ENCODE data around the gene DCP1B.

Gene DCP1B

DNA sequence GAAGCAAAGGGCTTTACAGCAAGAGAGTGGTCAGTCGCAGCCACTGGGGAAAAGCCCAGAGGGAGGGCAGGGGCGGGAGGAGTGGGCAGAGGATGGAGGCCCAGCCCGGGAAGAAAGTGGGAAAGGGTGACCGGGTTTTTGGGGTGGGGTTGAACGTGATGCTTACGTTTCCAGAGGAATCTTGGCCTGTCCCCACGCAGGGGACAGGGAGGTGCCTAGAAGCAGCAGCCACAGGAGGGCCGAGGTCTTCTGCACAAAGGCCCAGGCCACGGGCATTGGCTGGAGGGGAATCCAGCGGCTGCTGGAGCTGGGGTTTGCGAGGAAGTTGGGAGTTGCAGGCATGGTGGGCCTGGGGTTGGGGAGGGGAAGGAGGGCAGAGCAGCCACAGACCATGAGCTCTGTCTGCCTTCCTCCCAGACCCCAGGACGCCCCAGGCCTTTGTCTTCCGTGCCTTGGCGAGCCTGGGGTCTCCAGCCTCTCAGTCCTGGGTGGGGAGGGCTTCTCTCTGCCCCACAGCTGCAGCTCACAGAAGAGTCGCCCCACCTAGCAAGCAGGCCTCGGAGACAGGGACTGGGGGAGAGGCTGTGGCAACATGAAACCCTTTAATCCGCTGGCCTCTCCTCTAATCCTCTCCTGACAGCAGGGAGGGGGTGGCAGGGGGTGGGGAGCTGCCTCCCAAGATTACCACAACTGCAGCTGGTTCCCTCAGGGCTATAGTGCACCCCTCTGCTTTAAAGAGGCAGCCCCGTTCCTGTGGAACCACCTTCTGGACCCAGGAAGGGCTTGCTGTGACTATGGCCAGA, 86.0 kb downstream of the DCP1B start, which contains the start of gene CACNA2D4:
TSS of gene CACNA2D4 (minus strand) at position 572 of the 803 bp plus-strand sequence. CDS start at position 393, 179 bp downstream.
- no peak for DNase-seq

DNA sequence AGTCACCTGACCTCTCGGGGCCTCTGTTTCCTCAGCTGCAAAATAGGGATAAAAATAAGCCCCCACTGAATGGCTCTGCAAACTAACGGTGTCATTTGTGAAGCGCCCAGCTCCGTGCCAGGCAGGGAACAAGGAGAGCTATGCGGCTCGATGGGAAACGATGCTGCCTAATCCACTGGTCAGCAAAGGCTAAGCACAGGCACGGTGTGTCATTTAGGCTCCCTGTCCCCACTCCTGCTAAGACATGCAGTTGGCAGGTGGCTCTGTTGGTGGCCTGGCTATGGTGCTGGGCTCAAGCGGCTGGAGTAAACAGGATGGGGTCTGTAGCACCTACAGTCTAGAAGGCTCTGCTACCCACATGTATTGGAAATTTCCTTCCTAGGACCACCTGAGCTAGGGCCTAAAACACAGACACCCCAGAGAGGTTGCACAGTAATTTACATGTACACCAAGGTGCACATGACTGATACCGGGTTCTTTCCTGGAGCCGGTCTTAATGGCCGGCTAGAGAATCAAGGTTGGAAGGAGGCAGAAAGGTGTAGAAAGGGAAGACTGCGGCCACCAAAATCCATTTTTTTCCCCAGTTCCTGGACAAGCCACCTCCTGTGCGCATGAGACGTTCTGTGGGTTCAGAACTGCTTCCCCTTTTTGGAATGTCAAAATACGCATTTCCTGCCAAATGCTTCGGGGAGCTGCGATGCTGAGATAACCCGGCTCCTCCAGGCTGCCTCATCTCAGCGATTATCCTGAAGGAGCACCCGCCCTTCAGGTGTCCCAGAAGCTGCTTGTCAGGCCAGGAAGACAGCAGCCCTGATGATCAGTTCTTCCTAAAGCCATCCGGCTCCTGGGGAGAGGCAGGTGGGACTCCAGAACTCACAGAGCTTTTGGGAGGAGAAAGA, 86.8 kb downstream of the DCP1B start:
- no peak for DNase-seq

DNA sequence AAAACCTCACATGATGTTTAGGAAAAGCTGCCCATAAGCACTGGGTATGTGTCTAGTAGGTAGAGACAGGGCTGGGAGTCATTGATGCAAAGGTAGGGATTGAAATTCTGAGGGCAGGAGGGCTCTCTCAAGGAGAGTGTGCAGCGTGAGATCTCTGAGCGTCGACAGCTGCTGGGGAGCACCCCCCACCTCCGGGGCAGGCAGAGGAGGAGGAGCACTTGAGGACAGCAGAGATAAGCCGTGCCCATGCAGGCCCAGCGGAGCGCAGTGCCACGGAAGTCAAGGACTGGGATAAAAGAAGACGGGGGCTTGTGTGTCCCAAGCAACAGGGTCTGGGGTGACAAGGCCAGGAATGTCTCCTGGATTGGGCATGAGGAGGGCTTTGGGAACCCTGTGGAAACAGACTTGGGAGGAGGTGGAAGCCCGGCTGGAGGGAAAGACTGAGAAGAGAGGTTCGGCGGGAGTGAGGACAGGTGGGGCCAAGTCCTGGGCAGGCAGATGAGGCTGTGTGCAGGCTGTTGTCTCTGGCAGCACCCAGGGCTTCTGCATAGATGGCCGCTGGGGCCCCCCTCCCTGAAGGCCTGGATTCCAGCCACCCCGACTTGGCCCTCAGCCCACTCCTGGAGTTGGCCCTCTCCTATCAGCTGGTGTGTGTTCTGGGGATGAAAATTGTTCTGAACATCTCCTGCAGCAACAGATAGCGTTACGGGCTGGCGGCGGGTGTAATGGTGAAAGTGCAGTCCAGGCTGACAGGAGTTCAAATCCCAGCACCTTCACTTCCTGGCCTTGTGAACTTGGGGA, 87.7 kb downstream of the DCP1B start:
- no peak for DNase-seq

DNA sequence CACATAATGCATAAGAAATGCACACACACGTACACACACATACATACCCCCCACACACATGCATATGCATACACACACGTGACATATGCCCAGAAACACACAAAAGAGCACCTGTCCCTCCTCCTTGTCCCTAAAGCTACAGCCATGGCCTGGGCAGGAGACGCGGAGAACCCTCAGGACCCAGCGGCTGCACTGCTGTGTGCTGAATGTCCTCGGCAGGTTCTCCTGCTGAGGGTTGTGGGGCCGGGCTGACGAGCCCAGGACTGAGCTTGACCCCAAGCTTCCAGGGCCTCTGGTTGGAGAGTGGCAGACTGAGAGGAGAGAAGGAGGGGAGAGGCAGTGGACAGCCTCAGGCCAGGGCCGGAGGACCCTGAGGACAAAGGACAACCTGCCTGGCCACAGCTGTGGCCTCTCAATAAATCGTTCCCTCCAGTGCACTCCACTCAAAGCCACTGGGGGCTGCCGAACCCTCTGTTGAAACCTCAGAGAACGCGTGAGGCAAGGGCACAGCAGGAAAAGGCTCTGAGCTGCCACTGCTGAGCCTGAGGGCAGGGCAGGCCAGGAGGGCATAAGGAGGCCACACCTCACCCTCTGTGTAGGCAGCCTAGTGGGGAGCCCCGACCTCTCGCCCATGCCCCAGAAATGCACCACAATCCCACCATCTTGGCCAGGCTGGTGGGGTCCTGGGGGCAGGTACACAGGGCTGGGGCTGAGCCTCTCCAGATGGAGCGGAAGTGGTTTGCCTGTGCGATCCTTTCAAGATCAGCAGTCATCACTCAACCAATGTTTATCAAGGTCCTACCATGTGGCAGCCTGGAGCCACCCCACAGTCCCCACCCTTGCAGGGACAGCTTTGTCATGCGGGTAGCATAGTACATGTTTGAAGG, 88.9 kb downstream of the DCP1B start:
- DNase-seq = no peak

DNA sequence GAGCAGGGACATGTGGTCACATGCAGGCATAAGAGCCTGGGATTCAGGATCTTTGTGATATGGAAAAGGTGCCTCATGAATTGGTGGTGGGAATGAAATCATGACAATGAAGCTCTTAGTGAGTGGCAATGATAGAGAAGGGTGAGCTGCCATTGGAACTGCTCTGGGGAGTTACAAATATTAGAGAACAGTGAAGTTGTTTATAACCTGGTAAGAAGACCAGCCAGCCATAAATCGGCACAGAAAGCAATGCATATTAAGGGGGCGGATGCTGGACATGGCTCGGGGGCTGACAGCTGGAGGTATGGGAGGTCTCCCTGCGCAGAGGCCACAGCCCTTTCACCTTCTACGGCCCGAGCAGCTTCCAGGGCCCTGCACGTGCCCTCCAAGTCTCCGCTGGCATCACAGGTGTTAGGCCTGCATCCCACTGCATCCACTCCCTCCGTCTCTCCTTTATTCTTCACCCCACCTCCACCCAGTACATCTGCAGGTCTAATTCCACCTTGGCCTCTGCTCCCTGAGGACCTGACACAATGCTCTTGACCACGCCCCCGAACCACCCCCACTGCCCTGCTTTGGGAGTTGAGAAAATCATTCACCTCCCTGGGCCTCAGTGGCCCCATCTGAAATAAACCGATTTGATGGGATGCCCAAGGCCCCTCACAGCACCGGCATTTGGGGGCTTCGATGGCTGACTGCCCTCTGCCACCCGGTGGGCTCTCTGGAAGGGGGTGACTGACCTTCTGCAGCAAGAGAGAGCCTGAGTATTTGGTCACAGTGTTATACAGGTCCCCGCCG, 89.9 kb downstream of the DCP1B start:
- no peak for DNase-seq

DNA sequence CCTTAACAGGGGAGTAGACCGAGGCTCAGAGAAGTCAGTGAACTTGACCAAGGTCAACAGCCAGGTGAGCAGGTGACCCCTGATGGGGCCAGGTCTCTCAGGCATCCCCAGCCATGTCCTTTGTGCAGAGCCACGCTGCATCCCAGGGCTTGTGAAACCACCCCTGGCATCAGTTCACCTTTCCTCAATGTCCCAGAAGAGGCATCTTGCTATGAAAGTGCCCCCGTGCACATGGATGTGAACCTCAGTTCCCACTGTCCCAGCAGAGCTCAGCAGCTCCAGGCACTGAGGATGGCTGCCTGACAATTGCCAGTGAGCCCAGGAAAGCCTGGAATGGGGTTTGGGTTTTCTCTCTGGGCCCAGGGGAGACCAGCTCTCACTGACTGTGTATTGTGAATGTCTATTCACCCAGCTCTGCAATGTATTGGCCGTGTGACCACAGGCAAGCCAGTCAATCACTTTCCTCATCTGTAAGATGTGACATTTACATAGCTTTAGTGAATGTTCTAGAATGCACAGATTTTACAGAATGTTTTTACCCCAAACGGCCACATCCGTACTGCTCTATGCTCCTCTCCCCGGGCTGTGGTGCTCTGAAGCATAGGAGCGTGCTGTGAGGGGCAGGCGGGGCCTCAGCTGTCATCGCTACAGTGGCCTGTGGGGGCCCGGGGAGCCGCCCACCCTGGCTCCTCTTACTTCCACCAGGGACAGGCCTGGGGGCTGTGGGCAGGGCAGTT, 90.7 kb downstream of the DCP1B start:
- no peak for DNase-seq

DNA sequence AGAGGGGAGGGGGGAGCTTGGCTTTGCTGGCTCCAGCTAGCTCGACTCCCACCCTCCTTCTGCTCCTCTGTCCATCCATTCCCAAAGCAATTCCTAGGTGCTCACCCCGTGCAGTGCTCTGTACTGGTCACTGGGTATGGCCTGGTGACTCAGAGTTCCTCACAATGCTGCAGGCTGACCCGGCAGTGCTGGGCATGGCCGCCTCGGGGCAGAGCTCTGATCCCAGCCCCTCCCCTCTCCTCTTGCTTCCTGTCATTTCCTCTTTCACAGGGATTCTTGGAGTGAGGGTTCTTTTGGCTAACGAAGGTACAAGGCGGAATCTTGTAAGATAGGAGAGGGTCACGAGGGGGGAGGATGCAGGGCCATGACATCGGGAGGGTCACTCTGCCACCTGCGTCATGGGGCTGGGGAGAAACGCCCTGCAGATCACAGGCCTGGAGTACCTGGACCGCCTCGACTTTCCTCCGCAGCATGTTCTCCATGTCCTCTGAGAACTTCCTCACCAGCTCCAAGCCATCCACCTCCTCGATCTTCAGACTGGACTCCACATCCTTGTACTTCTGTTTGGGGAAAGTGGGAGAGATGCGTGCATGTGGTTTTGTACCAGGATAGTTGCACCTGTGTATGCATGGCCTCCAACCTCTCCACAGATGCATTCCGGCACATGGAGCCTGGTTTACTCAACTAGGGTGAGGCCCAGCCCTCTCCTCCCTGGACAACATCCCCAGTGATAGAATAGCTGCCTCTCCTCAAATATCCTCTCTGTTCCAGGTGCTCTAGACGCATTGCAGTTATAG, 91.5 kb downstream of the DCP1B start:
- no peak for DNase-seq

DNA sequence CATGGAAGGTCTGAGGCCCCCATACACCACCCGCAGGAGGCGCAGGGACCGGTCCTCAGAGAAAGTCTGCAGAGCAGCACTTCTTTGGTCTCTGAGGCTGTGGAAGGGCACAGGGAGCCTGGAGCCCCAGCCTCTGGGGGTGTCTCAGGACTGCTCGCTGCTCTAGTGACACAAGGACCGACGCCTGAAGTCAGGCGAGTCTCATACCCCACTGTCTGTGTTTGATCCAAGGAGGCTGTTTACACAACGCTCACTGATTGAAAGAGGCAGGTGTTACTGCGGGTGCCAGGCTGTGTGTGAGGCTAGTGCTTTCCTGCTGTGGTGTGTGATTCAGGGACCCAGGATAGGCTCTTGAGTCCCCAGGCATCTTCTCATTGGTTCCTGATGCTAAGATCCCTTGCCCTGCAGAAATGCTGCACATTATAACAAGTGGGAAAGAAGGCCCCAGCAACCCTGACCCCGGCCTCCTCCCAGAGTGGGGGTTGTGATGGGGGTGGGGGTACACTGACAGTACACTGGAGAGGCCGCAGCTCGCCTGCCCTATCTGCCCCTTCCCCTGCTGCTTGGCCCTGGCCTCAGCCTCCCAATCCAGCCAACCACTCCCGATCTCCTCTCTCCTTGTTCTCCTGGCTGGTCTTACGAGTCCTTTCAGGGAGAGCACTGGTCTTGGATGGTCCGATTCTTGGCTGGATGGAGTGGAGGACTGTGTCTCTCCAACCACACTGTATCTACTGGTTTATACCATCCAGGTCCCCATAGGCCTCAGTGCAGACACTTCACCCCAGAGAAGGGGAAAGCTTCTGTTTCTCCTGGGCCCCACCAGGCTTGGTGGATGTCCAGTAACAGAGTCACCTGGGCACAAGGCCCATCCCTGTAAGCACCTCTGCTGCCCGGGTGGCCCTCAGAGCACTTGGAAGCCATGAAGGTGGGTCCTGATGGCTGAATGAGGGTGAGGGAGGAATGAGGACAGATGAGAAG, 92.4 kb downstream of the DCP1B start:
- no peak for DNase-seq

DNA sequence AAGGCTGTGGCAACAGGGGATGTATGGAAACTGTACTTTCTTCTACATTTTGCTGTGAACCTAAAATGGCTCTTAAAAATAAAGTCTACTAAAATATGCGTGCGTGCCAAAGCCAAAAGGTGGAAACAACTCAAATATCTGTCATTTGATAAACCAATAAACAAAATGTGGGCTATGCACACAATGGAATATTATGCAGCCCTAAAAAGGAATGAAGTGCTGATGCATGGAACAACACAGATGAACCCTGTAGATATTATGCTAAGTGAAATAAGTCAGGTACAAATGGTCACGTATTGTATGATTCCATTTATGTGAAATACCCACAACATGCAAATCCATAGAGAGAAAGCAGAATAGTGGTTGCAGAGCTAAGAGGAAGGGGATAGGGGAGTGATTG, 93.8 kb downstream of the DCP1B start:
- DNase-seq = no peak

DNA sequence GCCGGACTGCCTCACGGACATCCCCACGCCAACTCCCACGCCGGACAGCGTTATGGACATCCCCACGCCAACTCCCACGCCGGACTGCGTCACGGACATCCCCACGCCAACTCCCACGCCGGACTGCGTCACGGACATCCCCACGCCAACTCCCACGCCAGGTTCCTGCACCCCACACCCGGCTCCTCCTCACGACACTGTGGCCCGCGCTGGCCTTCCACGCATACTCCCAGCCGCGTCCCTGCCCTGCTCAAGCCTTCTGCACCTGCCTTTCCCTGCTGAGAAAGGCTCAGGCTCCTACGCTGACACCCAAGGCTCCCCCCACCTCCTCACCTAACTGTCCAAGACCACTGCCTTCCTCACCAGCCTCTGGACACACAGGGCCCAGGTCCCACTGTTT, 95.5 kb downstream of the DCP1B start:
- DNase-seq = no peak

DNA sequence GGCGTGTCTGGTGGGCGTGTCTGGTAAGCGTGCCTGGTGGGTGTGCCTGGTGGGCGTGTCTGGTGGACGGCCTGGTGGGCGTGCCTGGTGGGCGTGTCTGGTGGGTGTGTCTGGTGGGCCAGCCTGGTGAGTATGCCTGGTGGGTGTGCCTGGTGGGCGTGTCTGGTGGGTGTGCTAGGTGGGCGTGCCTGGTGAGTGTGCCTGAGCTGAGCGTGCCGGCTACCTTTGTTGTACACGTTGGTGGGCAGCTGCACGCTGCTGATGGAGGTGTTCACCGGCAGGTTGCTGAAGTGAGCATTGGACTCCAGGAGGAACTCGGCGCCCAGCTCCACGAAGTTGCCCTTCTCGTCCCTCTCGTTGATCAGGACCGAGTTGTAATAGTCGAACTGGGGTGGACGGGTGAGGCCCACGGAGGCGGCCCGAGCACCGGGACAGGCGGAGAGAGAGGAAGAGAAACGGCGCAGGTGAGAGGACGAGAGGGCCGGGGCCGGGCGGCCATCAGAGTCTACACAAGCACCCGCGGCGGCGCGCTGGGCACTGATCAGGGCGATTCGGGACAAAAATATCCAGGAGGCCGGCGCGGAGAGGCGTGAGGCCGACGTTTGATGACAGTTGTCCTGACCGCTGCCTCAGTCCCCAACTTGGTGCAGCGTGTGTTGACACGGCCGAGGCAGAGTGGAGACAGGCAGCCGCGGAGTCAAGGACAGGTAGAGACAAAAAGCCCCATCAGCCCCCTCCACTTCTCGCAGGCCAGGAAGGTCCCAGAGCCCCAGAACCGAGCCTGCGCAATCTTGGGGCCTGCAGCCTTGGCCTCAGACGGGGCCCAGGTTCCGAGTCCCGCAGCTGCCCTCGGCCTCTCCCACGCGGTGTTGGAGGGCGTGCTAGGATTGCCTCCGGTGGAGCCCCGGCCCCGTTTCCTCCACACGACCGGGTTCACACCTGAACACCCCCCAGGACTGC, 96.3 kb downstream of the DCP1B start:
- DNase-seq = no peak

DNA sequence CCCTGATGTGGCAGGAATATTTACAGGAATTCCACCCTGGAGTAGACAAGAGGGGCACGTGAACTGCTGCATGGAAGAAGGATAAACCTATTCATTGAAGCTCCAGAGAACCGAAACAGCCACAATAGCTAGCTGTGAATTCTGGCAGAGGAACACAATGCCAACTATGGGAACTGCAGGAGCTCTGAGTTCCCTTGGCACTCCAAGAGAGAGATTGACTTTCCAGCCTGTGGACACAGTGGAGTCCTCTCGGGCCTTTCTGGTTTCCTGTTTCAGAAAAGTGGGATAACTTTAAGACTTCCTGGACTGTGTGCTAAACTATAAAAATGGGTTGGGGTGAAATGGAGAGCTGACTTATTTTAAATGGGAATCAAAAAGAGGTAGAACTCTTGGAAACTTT, 97.7 kb downstream of the DCP1B start:
- DNase-seq = no peak

DNA sequence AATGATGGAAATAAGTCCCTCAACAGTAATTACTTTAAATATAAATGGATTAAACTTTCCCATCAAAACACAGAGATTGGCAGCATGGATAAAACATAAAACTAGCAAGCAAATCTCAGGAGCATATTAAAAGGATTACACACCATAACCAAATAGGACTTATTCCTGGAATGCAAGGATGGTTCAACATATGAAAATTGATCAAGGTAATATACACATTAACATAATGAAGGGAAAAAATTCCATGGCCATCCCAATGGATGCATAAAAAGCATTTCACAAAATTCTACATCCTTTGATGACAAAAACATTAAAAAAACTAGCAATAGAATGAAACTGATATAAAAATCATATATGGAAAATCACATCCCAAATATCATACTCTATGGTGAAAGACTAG, 99.4 kb downstream of the DCP1B start:
- no peak for DNase-seq

DNA sequence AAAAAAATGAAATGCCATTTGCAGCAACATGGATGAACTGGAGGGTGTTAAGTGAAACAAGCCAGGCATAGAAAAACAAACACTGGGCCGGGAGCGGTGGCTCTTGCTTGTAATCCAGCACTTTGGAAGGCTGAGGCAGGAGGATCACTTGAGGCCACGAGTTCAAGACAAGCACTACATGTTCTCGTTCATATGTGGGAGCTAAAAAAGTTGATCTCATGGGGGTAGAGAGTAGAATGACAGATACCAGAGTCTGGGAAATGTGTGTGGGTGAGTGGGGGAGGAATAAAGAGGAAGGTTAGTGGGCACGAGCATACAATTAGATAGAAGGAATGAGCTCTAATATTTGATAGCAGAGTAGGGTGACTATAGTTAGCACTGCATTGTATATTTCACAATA, 107.3 kb downstream of the DCP1B start:
- no peak for DNase-seq
